ENCODE results near the gene KLF18.
"Not testable (repeated sequence)": the region's sequence is repeated elsewhere in the genome, so short reads cannot be mapped to it uniquely, and the experiment has no call there.

KLF18 gene

DNA sequence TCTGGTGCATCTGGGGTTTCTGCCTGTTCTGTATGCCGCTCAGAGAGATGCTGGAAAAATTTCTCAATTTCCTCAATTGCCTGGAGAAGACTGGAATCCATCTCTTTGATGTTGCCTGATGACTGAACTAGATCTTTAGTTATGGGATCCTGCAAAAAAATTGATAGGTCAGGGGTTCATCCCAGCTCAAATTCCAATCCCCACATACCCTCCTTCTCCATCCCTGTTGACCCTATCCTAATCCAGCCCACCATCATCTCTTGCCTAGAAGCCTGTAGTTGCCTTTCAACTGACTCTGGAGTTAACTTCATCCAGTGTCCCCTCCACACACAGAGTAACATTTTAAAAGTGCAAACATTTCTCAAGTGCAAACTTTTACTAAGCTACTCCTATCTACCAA is at the start of gene KLF18:
TSS of gene KLF18 (minus strand) at position 101 of the 400 bp plus-strand sequence. CDS start at position 101, 0 bp downstream.
- DNase-seq (ENCODE audit: extremely low read depth in 1 of 2, low read depth in 1 of 2), result no peak

DNA sequence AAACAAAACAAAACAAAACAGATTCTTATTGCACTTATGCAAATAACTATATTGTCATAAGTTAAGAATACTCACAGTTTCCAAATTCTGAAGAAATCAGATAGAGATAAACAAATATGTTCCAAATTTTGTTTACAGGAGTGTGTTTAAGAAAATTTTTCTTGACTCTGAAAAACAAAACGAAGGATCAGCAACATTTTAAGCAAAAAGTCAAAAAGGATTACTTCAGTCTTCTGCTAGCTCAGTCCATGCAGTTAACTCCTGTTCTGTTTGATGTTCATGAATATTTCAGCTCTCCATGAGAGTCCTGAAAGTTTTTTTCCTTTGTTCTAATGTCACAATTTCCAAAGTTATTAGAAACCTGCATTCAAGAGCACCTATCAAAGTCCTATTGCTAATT is 33.2 kb upstream of the KLF18 start:
- DNase-seq (ENCODE audit: extremely low read depth in 1 of 2, low read depth in 1 of 2), result no peak

DNA sequence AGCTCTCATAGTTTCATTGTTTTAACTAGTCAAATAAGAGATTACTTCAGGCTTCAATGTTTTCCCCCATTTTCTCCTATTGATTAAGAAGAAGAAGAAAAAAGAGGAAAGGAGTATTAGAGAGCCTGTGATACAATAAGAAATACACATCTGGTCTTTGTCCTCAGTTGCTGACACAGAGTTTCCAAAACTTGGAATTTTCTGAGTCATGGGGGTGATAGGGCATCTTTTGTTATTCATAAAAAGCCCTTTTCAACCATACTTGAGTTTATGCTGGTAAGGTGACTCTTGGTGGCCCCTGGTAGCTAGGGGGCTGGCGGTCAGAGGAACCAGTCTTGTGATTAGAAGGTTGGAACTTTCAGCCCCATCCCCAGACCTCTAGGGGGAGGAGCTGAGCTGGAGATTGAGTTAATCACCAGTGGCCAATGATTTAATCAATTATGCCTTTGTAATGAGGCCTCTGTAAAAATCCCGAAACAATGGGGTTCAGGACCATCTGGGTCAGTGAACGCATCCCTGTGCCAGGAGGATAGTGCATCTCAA is 28.9 kb upstream of the KLF18 start:
- no peak for DNase-seq (ENCODE audit: extremely low read depth in 1 of 2, low read depth in 1 of 2)

DNA sequence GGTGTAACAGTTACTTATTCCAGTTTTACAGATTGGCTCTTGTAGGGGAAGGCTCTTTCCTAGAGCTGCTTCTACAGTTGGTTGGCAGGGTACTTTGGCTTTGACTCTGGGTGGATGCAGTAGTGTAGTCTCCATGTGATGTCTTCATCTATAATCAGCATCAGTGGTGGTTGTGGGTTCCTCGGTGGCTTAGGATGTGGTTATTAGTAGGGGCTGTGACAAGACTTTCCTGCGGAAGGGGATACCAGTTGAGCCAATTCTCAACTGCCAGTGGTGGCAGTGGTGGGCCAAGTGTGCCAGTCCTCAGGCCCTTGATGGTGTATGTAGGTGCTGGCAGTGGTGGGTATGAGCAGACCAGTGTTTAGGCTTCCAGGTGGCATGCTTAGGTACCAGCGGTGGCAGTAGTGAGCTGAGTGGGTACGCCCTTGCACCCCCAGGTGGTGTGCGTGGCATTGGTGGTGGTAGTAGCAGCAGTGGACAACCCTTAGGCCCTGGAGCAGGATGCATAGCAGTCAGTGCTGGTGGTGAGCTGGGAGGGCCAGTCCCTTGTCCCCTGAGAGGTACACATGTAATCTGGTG is 27.2 kb upstream of the KLF18 start:
- DNase-seq (ENCODE audit: extremely low read depth in 1 of 2, low read depth in 1 of 2), result no peak

DNA sequence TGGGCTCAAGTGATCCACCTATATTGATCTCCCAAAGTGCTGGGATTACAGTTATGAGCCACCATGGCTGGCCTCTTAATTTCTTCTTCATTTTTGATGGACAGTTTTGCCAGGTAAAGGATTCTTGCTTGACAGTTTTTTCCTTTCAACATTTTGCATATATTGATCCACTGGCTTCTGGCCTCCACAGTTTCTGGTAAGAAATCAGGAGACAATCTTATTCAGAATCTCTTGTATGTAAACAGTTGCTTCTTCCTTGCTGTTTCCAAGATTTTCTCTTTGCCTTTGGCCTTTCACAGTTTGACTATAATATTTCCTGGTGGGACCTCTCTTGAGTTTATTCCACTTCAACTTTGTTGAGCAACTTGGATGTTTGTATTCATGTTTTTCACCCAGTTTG is 20.1 kb upstream of the KLF18 start:
- no peak for DNase-seq (ENCODE audit: extremely low read depth in 1 of 2, low read depth in 1 of 2)

DNA sequence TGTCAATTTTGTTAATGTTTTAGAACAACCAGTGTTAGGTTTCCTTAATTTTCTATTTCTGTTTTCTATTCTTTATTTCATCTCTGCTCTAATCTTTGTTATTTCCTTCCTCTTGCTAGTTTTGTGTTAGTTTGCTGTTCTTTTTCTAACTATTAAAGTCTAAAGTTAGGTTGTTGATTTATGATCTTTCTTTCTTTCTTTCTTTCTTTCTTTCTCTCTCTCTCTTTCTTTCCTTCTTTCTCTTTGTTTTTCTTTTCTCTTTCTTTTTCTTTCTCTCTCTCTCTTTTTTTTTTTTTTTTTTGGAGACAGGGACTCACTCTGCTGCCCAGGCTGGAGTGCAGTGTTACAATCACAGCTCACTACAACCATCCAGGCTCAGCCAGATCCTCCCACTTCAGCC is 17.4 kb upstream of the KLF18 start:
- no peak for DNase-seq (ENCODE audit: extremely low read depth in 1 of 2, low read depth in 1 of 2)

DNA sequence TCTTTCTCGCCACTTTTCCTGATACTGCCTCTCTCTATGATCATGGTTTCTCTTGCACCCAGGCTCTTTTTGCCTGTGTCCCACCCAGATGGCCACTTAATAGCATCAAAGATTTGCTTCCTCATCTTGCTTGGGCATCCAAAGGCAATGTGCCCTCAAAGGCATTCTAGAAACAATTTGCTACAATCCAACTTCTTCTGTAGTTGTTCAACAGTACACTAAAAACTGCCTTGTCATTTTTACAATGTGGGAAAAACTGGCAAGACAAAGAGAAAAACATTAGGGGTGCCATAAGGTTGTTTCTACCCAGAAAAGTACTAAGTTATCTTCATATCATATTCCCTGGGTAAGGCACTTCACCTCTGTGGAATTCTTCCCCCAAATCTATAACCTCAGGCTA is 16.5 kb upstream of the KLF18 start:
- DNase-seq (ENCODE audit: extremely low read depth in 1 of 2, low read depth in 1 of 2), result no peak

DNA sequence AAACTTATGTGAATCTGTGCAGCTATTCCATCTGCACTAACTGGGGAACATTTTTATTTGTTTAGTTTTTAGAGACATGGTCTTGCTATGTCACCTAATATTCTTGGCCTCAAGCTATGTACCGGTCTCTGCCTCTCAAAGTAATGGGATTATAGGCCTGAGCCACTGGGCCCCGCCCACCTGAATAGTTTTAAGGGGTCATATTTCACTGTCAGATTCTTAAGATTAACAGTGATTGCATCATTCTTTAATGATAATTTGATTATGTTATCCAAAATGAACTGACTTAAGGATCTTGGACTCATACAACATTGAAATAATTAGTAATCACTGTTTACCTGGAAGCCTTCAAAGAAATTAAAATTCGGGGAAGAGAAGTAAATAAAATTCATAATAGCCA is 12.6 kb upstream of the KLF18 start:
- no peak for DNase-seq (ENCODE audit: extremely low read depth in 1 of 2, low read depth in 1 of 2)

DNA sequence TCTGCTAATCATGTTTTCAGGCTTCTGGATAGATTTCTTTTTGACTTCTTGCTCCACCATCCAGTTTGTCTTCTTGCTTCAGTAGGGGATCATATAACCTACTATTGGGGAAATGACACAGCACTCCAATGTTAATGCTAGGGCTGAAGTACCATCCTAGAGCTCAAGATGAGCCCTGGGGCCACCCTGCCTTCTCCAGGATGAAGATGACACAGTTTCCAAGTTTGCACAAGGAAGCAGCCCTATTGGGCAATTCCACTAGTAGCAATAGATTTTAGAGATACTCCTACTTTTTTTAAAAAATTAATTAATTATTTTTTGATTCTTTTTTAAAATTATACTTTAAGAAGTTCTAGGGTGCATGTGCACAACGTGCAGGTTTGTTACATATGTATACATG is 11.3 kb upstream of the KLF18 start:
- DNase-seq (ENCODE audit: extremely low read depth in 1 of 2, low read depth in 1 of 2), result no peak

DNA sequence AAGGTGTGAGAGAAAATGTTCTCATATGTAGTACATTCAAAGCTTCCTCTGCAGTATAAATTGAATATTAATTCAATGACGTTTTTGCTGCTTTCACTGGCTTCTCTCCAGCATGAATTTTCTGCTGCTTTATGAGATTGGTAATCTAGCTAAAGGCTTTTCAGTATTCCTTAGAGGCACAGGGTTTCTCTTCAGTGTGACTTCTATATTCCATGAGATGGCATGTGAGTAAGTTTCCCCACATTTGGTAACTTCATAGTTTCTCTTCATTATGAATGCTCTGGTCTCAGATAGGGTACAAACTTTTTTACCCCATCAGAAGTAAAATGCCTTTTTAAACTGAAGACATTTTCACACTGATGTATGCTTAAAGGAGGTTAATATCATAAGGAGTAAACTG is 10.4 kb upstream of the KLF18 start:
- DNase-seq (ENCODE audit: extremely low read depth in 1 of 2, low read depth in 1 of 2), result no peak

DNA sequence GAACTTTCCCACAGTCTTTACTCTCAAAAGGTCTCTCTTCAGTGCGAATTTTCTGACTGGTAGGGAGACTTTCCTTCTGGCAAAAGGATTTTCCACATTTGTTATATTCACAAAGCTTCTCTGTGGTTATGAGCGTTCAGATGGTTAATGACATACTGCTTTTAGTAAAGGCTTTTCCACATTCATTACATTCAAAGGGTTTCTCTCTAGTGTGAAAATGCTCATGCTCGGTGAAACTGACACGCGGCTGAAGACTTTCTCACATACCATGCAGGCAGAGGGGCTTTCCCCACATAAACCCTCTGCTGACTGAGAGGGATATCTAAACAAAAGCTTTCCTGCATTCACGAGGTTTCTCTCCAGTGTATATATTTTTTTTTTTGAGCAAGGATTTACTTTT is 9.9 kb upstream of the KLF18 start:
- DNase-seq (ENCODE audit: extremely low read depth in 1 of 2, low read depth in 1 of 2), result no peak

DNA sequence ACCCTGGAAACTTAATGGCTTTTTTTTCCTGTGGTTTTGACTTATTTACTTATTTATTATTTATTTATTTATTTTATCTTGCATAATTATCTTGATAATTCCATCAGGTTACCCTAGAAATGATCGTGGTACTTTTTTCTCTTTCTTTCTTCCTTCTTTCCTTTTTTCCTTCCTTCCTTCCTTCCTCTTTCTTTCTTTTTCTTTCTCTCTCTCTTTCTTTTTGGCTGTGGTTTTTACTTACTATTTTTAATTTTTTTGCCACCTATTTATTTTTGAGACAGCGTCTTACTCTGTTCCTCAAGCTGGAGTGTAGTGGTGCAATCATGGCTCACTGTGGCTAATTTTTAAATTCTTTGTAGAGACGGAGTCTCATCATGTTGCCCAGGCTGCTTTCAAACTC is 6.2 kb upstream of the KLF18 start:
- DNase-seq (ENCODE audit: extremely low read depth in 1 of 2, low read depth in 1 of 2), result no peak

DNA sequence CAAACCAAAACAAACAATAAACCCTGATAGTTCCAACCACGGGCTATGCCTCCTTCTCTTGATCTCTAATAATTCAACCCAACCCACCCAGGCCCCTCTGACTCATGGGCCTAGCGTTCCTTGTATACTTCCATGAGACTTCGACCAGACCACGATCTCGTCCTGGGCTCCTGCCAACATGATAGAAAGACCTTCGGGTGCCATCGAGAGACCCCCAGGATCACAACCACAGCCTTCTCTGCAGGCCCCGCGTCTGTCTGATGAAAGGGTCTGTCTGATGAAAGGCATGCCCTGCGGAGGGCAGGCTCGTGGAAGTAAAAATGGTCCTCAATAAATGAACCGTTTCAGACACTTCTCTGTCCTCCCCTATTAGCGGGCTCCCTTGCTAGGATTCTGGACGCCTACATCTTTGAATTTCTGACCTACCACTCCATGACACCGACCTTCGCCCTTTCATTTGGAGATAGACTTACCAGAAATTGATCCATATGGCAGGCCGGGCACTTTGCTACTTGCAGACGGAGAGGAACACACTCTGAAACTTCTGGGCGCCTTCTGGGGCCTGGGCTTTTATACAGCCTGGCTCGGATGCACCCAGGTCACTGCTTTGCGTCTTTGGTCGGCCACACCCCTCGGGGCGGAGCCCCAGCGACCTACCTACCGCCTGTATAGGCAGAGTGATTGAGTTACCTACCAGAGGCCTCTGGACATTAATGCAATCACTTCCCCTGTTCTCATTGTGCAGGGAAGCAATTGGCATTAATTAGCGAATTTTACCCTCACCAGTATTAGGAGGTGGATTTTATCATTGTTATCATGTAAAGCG is 5.3 kb upstream of the KLF18 start:
- DNase-seq (ENCODE audit: extremely low read depth in 1 of 2, low read depth in 1 of 2), result no peak

DNA sequence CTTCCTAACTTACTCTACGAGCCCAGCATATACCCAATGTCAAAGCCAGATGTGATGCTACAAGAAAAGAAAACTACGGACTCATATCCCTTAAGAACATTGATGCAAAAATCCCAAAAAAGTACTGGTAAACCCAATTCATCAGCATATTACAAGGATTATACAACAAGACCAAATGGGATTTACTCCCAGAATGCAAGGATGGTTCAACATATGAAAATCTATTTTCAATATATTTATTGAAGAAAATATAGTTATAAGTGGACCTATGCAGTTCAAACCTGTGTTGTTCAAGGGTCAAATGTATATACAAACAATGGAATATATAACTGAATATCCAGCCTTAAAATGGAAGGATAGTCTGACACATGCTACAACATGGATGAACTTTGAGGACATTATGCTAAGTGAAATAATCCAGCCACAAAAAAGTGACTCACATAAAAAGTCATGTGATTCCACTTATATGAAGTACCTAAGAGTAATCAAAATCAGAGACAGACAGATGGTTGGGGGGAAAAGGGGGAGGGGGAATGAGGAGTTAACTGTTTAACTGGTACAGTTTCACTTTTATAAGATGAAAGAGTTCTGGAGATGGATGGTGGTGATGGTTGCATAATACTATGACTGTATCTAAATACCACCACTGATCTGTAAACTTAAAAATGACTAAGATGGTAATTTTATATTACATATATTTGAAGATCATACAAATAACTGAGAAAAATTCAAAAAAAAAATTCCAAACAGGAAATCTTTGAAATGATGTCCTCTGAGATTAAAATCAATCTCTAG is 3.7 kb upstream of the KLF18 start:
- DNase-seq (ENCODE audit: extremely low read depth in 1 of 2, low read depth in 1 of 2), result no peak

DNA sequence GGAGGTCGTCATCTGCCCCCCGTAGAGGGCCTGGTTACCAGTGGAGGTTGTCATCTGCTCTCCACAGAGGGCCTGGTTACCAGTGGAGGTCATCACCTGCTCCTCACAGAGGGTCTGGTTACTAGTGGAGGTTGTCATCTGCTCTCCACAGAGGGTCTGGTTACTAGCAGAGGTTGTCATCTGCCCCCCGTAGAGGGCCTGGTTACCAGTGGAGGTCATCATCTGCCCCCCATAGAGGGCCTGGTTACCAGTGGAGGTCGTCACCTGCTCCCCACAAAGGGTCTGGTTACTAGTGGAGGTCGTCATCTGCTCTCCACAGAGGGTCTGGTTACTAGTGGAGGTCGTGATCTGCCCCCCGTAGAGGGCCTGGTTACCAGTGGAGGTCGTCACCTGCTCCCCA is 1.9 kb downstream of the KLF18 start:
- not testable (repeated sequence) for DNase-seq (ENCODE audit: extremely low read depth in 1 of 2, low read depth in 1 of 2)

DNA sequence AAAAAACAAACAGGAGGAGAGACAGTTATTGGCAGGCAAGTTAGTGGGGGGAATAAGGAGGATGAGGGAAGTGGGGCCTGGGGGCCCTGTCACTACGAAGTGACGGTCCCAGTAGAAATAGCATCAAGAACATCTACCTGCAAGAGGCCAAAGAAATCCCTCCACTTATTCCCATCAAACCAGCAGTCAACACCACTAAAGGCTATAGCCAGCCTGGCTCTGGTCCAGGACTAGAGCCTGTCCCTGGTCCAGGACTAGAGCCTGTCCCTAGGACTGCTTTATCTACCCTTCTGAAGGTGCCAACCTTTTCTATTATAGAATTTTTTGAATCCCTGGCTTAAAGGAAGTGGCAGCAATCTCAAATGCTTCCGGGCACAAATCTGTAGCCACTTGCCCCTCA is 3.2 kb downstream of the KLF18 start:
- no peak for DNase-seq (ENCODE audit: extremely low read depth in 1 of 2, low read depth in 1 of 2)

DNA sequence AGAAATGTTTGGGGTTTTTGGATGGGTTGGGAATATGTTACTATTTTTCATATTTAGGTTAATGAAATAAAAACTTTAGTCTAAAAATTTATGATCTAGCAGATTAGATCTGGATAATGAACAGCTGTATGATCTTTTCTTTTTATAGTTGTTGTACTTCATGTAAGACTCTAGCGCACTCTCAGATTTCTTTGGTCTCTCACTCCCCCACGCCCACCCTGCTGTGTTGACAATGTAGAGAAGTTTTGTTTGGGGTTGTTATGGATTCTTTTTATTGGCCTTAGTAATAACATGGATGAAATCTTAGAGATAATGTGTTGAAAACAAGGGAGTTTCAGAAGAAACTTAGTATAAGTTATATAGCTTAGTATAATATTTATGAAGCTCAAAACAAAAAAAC is 5.5 kb downstream of the KLF18 start:
- no peak for DNase-seq (ENCODE audit: extremely low read depth in 1 of 2, low read depth in 1 of 2)

DNA sequence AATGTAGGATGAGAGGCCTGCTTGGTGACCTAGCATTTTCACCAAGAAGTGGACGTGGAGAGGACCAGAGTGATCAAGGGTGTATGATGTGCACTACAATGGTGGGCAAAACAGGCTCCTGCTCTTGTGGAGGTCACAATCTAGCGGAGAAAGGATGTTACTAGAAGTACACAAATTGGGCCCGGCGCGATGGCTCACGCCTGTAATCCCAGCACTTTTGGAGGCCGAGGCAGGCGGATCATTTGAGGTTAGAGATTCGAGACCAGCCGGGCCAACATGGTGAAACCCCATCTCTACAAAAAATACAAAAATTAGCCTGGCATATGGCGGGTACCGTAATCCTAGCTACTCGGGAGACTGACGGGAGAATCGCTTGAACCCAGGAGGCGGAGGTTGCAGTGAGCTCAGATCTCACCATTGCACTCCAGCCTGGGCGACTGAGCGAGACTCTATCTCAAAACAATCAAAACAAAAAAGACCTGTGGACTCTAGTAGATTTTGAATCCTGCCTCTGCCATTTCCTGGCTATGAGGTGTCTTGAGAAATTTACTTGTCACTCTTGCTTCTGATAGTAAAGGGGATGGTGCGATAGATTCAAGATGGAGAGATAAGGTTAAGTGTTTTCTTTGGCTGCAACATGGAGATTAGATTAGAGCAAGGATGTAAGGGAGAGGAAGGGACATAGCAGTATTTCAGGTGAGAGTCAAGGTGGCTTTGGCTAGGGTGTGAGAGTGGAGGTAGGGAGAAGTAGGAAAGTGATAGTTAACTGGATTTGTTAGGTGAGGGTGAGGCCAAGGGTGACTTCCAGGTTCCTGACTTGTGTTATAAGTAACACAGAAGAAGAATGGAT is 7.1 kb downstream of the KLF18 start:
- no peak for DNase-seq (ENCODE audit: extremely low read depth in 1 of 2, low read depth in 1 of 2)

DNA sequence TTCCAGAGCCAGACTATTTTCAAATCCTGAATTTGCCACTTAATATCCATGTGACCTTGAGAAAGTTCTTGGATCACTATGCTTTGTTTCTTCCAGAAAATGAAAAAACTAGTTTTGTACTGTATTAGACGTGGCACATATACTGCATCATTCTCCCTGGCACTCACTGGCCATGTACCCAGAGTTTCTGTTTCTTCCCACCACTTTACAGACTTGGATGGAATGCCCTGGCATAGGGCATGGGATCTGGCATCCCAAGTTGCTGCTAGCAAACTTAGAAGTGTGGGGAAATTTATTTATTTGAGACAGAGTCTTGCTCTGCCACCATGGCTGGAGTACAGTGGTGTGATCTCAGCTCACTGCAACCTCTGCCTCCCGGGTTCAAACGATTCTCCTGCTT is 10.0 kb downstream of the KLF18 start:
- no peak for DNase-seq (ENCODE audit: extremely low read depth in 1 of 2, low read depth in 1 of 2)

DNA sequence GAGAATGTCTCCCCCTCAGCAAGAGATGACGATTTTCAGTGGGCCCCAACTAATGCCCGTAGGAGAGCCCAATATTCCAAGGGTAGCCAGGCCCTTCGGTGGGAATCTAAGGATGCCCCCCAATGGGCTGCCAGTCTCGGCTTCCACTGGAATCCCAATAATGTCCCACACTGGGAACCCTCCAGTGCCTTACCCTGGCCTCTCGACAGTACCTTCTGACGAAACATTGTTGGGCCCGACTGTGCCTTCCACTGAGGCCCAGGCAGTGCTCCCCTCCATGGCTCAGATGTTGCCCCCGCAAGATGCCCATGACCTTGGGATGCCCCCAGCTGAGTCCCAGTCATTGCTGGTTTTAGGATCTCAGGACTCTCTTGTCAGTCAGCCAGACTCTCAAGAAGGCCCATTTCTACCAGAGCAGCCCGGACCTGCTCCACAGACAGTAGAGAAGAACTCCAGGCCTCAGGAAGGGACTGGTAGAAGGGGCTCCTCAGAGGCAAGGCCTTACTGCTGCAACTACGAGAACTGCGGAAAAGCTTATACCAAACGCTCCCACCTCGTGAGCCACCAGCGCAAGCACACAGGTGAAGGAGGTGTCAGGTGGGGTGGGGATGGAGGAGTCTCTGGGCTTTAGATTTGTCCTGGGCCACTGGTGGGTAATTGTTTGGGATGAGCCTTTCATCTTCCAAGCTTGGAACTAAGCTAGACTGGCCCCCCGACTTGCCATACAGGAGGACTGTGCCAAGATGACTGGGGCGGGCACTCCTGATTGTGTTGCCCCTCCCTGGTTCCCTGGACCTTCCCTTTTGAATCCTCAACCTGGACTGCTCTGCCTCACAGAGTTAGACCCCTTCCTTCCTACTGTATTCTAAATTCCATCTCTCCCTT is 11.6 kb downstream of the KLF18 start:
- DNase-seq (ENCODE audit: extremely low read depth in 1 of 2, low read depth in 1 of 2), result no peak

All from activated CD8-positive, alpha-beta memory T cell treated with anti-CD3 and anti-CD28 coated beads for 1 hour (primary cell).